ENCODE data around the gene GRID1. TPM values are rescaled to one million over a fixed set of nuclear protein-coding genes. Genes with fewer than 3 reads are reported as not detected.

GRID1 gene
- total and polyA plus RNA-seq, 5 donors from 2014 or later, result not detected

DNA sequence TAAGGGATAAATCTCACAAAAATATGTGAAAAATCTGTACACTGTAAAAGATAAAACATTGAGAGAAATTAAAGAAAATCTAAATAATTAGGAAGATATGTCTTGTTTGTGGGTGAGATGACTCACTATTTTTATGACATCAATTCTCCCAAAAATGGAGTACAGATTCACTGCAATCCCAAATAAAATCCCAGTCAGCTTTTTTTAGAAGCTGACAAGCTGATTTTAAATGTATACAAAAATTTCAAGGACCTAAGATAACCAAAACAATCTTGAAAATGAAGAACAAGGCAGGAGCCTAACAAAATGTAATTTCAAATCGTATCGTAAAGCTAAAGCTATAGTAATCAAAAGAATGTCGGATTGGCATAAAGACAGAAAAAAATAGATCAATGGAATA, 458.1 kb downstream of the GRID1 start:
- H3K9me3 Mint-ChIP-seq, result no peaks in the 10 kb centered on the region
- Histone ChIP-seq H3K27me3 (ENCODE audit: control insufficient read depth, insufficient read depth, low read length) (peaks cover 2% of the 10 kb centered on the region), H3K36me3 (ENCODE audit: control insufficient read depth, insufficient read depth, low read length) (no peaks in the 10 kb centered on the region), H3K9me3 (ENCODE audit: control insufficient read depth in 2 of 2, low read length in 2 of 2) (no peaks in the 10 kb centered on the region), H3K4me1 (ENCODE audit: control insufficient read depth, insufficient read depth, low read length, poor library complexity, severe bottlenecking) (no peaks in the 10 kb centered on the region), H3K4me3 (ENCODE audit: low read depth, low read length) (no peak overlapping the region), H3K27ac (ENCODE audit: insufficient read depth, low read length, poor library complexity, severe bottlenecking) (no peak overlapping the region)
- no peak for DNase-seq
- H3K4me1 Mint-ChIP-seq, result no peaks in the 10 kb centered on the region
- H3K36me3 Mint-ChIP-seq, result no peaks in the 10 kb centered on the region
- no peak overlapping the region for H3K27ac Mint-ChIP-seq
- no peaks in the 10 kb centered on the region for H3K27me3 Mint-ChIP-seq
- ATAC-seq (ENCODE audit: low read depth in 2 of 2), result no peak
- H3K4me3 Mint-ChIP-seq, result no peak overlapping the region

DNA sequence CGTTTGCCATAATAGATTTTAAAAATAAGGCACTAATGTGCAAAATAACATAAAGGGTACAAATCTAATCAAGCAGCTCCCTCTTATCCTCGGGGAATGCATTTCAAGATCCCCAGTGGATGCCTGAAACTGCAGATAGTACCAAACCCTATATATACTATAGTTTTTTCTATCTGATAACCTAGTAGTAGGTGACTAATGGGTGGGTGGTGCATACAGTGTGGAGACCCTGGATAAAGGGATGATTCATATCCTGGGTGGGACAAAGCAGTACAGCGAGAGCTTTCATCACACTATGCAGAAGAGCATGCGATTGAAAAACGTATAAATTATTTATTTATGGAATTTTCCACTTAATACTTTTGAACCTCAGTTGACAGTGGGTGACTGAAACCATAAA, 464.5 kb downstream of the GRID1 start:
- H3K4me1 Mint-ChIP-seq, result no peaks in the 10 kb centered on the region
- H3K27ac Mint-ChIP-seq, result no peak overlapping the region
- peaks cover 0 to 1% (median 0%) of the 10 kb centered on the region in 7 donors for H3K9me3 Mint-ChIP-seq
- DNase-seq (no peak), ATAC-seq (ENCODE audit: low read depth in 2 of 2) (no peak)
- H3K27ac ChIP-seq (ENCODE audit: insufficient read depth, low read length, poor library complexity, severe bottlenecking), result no peak overlapping the region
- no peaks in the 10 kb centered on the region for H3K36me3 ChIP-seq (ENCODE audit: control insufficient read depth, insufficient read depth, low read length)
- H3K4me3 ChIP-seq (ENCODE audit: low read depth, low read length), result no peak overlapping the region
- no peaks in the 10 kb centered on the region for H3K9me3 ChIP-seq (ENCODE audit: control insufficient read depth in 2 of 2, low read length in 2 of 2)
- H3K36me3 Mint-ChIP-seq, result no peaks in the 10 kb centered on the region
- H3K27me3 Mint-ChIP-seq, result peaks cover 9% of the 10 kb centered on the region
- no peak overlapping the region for H3K4me3 Mint-ChIP-seq
- H3K4me1 ChIP-seq (ENCODE audit: control insufficient read depth, insufficient read depth, low read length, poor library complexity, severe bottlenecking), result no peaks in the 10 kb centered on the region
- H3K27me3 ChIP-seq (ENCODE audit: control insufficient read depth, insufficient read depth, low read length), result no peaks in the 10 kb centered on the region

DNA sequence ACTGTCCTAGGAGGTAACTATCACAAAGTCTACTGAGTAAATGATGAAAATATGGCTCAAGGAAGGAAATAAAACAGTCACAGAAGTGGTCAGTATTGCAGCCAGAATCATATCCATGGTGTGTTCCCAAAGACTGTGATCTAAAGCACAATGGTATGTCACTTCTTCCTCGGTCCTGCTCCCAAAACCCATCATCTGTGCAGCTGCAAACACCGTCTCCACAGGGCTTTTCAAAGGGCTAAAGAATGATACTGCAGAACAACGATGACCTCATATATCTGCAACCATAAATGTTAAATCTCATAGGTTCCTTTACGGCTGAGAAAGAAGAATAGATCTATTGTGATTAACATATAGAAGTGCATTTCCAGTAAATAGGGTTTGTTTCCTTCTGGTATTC, 465.0 kb downstream of the GRID1 start:
- DNase-seq, result no peak
- no peak overlapping the region for H3K4me3 Mint-ChIP-seq
- H3K27ac ChIP-seq (ENCODE audit: insufficient read depth, low read length, poor library complexity, severe bottlenecking), result no peak overlapping the region
- no peaks in the 10 kb centered on the region for H3K4me1 ChIP-seq (ENCODE audit: control insufficient read depth, insufficient read depth, low read length, poor library complexity, severe bottlenecking)
- no peaks in the 10 kb centered on the region for H3K9me3 ChIP-seq (ENCODE audit: control insufficient read depth in 2 of 2, low read length in 2 of 2)
- no peak overlapping the region for H3K27ac Mint-ChIP-seq
- H3K27me3 ChIP-seq (ENCODE audit: control insufficient read depth, insufficient read depth, low read length), result no peaks in the 10 kb centered on the region
- H3K27me3 Mint-ChIP-seq, result peaks cover 9% of the 10 kb centered on the region
- H3K4me3 ChIP-seq (ENCODE audit: low read depth, low read length), result no peak overlapping the region
- H3K36me3 Mint-ChIP-seq, result no peaks in the 10 kb centered on the region
- H3K4me1 Mint-ChIP-seq, result no peaks in the 10 kb centered on the region
- H3K9me3 Mint-ChIP-seq, result peaks cover 0 to 1% (median 0%) of the 10 kb centered on the region in 7 donors
- no peaks in the 10 kb centered on the region for H3K36me3 ChIP-seq (ENCODE audit: control insufficient read depth, insufficient read depth, low read length)
- no peak for ATAC-seq (ENCODE audit: low read depth in 2 of 2)

DNA sequence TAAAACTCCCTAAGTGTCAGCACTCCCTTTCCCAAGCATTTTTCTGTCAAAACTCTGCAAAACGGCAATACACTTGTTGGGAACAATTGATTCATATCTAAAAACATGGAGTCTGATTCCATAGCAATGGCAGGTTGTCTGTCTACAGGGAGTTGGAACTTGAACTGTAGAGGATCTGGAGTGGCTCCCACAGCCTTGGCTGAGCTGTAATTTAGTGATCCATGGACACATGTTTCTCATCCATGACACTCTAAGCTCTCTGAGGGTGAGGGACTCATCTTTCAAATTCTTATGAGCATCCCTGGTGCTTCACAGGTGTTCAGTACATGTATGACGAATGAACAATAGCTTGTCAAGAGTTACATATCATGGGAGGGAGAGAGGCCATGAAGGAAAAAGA, 466.1 kb downstream of the GRID1 start:
- Histone ChIP-seq H3K4me1 (ENCODE audit: control insufficient read depth, insufficient read depth, low read length, poor library complexity, severe bottlenecking) (no peaks in the 10 kb centered on the region), H3K9me3 (ENCODE audit: control insufficient read depth in 2 of 2, low read length in 2 of 2) (no peaks in the 10 kb centered on the region), H3K27ac (ENCODE audit: insufficient read depth, low read length, poor library complexity, severe bottlenecking) (no peak overlapping the region), H3K36me3 (ENCODE audit: control insufficient read depth, insufficient read depth, low read length) (no peaks in the 10 kb centered on the region), H3K27me3 (ENCODE audit: control insufficient read depth, insufficient read depth, low read length) (no peaks in the 10 kb centered on the region), H3K4me3 (ENCODE audit: low read depth, low read length) (no peak overlapping the region)
- Mint-ChIP-seq H3K27ac (no peak overlapping the region), H3K4me1 (no peaks in the 10 kb centered on the region), H3K27me3 (peaks cover 9% of the 10 kb centered on the region), H3K4me3 (no peak overlapping the region), H3K36me3 (no peaks in the 10 kb centered on the region), H3K9me3 (peaks cover 0 to 1% (median 0%) of the 10 kb centered on the region in 7 donors)
- no peak for DNase-seq
- no peak for ATAC-seq (ENCODE audit: low read depth in 2 of 2)

DNA sequence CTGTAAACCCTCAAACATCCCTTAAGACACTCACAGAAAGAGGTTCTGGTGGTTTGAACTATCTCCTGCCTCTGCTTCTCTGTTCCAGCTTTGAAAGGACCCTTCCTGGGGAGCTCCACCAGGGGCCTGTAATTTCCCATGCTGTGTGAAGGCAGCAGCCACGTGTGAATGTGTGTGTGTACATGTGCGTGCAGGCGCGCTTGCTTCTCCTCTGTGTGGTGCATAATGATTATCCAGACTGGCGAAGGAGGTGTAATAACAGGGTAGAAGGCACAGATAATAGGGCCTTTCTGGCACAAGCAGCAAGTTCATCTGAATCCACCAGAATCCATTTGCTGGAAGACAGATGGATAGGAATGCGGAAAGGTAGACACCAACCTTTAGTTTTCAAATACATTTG, 466.5 kb downstream of the GRID1 start:
- Mint-ChIP-seq H3K27me3 (peaks cover 9% of the 10 kb centered on the region), H3K4me1 (no peaks in the 10 kb centered on the region), H3K9me3 (peaks cover 0 to 1% (median 0%) of the 10 kb centered on the region in 7 donors), H3K36me3 (no peaks in the 10 kb centered on the region), H3K27ac (no peak overlapping the region), H3K4me3 (no peak overlapping the region)
- no peak overlapping the region for H3K4me3 ChIP-seq (ENCODE audit: low read depth, low read length)
- H3K4me1 ChIP-seq (ENCODE audit: control insufficient read depth, insufficient read depth, low read length, poor library complexity, severe bottlenecking), result no peaks in the 10 kb centered on the region
- DNase-seq, result no peak
- no peak overlapping the region for H3K27ac ChIP-seq (ENCODE audit: insufficient read depth, low read length, poor library complexity, severe bottlenecking)
- no peaks in the 10 kb centered on the region for H3K36me3 ChIP-seq (ENCODE audit: control insufficient read depth, insufficient read depth, low read length)
- H3K9me3 ChIP-seq (ENCODE audit: control insufficient read depth in 2 of 2, low read length in 2 of 2), result no peaks in the 10 kb centered on the region
- no peak for ATAC-seq (ENCODE audit: low read depth in 2 of 2)
- no peaks in the 10 kb centered on the region for H3K27me3 ChIP-seq (ENCODE audit: control insufficient read depth, insufficient read depth, low read length)

DNA sequence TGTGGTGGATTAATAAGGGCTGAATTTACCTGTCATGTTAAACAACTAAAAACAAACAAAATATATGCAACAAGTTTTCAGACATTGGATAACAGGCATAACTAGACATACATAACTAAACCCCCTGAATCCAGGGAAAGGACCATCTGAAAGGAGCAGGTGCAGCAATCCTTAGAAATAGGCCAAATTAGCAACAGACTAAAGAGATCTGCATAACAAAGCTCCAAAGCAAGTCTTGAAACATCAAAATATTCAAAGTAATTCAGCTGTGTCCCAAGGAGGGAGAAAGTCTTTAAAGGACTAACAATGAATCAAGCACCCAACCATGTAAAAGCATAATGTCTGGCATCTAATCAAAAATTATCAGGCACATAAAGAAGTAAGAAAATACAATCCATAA, 475.1 kb downstream of the GRID1 start:
- DNase-seq (no peak), ATAC-seq (ENCODE audit: low read depth in 2 of 2) (no peak)
- Histone ChIP-seq H3K9me3 (ENCODE audit: control insufficient read depth in 2 of 2, low read length in 2 of 2) (no peaks in the 10 kb centered on the region), H3K4me3 (ENCODE audit: low read depth, low read length) (no peak overlapping the region), H3K27ac (ENCODE audit: insufficient read depth, low read length, poor library complexity, severe bottlenecking) (no peak overlapping the region), H3K36me3 (ENCODE audit: control insufficient read depth, insufficient read depth, low read length) (no peaks in the 10 kb centered on the region), H3K4me1 (ENCODE audit: control insufficient read depth, insufficient read depth, low read length, poor library complexity, severe bottlenecking) (no peaks in the 10 kb centered on the region), H3K27me3 (ENCODE audit: control insufficient read depth, insufficient read depth, low read length) (peaks cover 3% of the 10 kb centered on the region)
- Mint-ChIP-seq H3K27ac (no peak overlapping the region), H3K36me3 (no peaks in the 10 kb centered on the region), H3K4me1 (no peaks in the 10 kb centered on the region), H3K9me3 (peaks cover 0 to 4% (median 0%) of the 10 kb centered on the region in 7 donors), H3K27me3 (peaks cover 6% of the 10 kb centered on the region), H3K4me3 (no peak overlapping the region)

DNA sequence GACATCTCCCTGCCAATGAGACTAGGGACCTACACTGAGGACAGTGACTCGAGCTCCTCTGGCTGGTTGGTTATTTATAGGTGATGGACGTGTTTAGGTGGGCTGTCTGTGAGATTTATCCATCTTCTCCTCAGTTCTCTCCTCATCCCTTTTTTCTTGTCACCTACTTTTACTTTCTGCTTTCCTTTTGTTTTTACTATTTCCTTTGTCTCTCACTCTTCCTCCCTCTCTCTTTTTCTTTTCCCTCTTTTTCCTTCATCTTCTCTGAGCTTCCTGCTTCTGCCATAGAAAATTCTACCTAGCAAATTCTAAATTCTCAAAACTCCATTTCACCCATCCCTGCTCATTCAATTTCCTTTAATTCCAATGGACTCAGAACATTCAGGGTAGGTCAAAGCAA, 478.0 kb downstream of the GRID1 start:
- H3K4me1 ChIP-seq (ENCODE audit: control insufficient read depth, insufficient read depth, low read length, poor library complexity, severe bottlenecking), result no peaks in the 10 kb centered on the region
- DNase-seq, result no peak
- H3K27me3 ChIP-seq (ENCODE audit: control insufficient read depth, insufficient read depth, low read length), result peaks cover 3% of the 10 kb centered on the region
- Mint-ChIP-seq H3K4me3 (no peak overlapping the region), H3K4me1 (no peaks in the 10 kb centered on the region), H3K36me3 (no peaks in the 10 kb centered on the region), H3K27me3 (peaks cover 10% of the 10 kb centered on the region), H3K27ac (no peak overlapping the region), H3K9me3 (peaks cover 0 to 4% (median 0%) of the 10 kb centered on the region in 7 donors)
- H3K9me3 ChIP-seq (ENCODE audit: control insufficient read depth in 2 of 2, low read length in 2 of 2), result no peaks in the 10 kb centered on the region
- H3K4me3 ChIP-seq (ENCODE audit: low read depth, low read length), result no peak overlapping the region
- H3K27ac ChIP-seq (ENCODE audit: insufficient read depth, low read length, poor library complexity, severe bottlenecking), result no peak overlapping the region
- no peak for ATAC-seq (ENCODE audit: low read depth in 2 of 2)
- no peaks in the 10 kb centered on the region for H3K36me3 ChIP-seq (ENCODE audit: control insufficient read depth, insufficient read depth, low read length)

DNA sequence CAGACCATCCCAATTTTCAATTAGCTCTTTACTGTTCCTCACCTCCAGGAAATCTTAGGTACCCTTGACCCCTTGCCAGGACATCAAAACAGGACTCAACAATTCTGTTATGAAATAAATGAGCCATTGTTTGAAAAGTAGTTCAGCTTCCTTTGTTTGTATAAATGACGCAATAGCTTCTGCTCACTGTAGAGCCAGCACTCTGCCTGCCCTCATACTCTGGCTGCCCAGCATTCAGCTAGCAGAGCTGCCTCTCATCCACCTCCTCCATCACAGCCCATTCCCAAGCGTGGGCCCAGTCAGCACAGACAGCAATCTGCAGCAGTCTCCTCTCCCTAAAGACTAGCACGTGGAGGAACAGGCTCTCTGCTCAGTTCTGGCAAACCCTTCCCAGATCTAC, 478.6 kb downstream of the GRID1 start:
- no peak overlapping the region for H3K27ac ChIP-seq (ENCODE audit: insufficient read depth, low read length, poor library complexity, severe bottlenecking)
- H3K4me3 ChIP-seq (ENCODE audit: low read depth, low read length), result no peak overlapping the region
- no peak for ATAC-seq (ENCODE audit: low read depth in 2 of 2)
- Mint-ChIP-seq H3K4me1 (no peaks in the 10 kb centered on the region), H3K27ac (peak overlapping the region in 1 of 3 donors; percentile 61), H3K36me3 (no peaks in the 10 kb centered on the region), H3K27me3 (peaks cover 10% of the 10 kb centered on the region), H3K9me3 (peaks cover 0 to 4% (median 2%) of the 10 kb centered on the region in 7 donors), H3K4me3 (no peak overlapping the region)
- no peaks in the 10 kb centered on the region for H3K9me3 ChIP-seq (ENCODE audit: control insufficient read depth in 2 of 2, low read length in 2 of 2)
- H3K27me3 ChIP-seq (ENCODE audit: control insufficient read depth, insufficient read depth, low read length), result peaks cover 3% of the 10 kb centered on the region
- no peak for DNase-seq
- no peaks in the 10 kb centered on the region for H3K36me3 ChIP-seq (ENCODE audit: control insufficient read depth, insufficient read depth, low read length)
- H3K4me1 ChIP-seq (ENCODE audit: control insufficient read depth, insufficient read depth, low read length, poor library complexity, severe bottlenecking), result no peaks in the 10 kb centered on the region

All from CD4-positive, CD25-positive, alpha-beta regulatory T cell (primary cell).